ENCODE data around the gene SORCS2.

DNA sequence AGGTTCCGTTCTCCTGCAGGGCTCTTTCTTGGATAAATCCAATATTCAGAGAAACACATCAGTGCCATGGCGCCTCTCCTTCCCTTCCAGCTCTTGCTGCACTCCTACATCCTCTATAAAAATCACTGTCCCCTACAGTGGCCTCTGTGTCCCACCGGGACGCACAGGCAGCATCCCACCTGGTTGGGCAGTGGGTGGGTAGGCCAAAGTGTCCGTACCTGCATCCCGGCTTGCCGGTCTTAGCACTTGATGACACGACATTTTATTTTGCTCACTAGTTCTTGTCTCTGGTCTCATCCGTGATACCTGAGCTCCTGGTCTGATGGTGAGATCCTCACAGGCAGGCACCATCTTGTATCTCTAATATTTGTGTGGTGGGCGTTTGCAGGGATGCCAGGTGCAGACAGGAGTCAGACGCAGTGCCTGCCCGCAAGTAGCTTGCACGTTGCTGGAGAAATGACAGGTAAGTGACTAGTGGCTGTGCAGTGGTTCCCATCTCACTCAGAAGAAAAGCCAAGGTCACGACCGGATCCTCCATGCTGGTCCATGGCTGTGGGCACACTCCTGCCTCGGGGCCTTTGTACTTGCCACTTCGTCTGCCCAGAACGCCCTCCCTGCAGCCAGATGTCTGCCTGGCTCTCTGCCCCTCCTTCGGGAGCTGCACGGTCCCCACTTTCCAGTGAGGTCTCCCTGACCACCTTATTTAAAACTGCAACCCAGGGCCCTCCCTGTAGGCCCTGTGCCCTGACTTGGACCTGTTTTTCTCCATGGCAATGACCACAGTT is 109.7 kb downstream of the SORCS2 start:
- TF ChIP-seq POLR2AphosphoS5 (IDR thresholded peaks at IDR 0.05), result no peak
- TF ChIP-seq, protein P1, sequence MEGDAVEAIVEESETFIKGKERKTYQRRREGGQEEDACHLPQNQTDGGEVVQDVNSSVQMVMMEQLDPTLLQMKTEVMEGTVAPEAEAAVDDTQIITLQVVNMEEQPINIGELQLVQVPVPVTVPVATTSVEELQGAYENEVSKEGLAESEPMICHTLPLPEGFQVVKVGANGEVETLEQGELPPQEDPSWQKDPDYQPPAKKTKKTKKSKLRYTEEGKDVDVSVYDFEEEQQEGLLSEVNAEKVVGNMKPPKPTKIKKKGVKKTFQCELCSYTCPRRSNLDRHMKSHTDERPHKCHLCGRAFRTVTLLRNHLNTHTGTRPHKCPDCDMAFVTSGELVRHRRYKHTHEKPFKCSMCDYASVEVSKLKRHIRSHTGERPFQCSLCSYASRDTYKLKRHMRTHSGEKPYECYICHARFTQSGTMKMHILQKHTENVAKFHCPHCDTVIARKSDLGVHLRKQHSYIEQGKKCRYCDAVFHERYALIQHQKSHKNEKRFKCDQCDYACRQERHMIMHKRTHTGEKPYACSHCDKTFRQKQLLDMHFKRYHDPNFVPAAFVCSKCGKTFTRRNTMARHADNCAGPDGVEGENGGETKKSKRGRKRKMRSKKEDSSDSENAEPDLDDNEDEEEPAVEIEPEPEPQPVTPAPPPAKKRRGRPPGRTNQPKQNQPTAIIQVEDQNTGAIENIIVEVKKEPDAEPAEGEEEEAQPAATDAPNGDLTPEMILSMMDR (IDR thresholded peaks at IDR 0.05), result no peak
